SK-N-MC (cell line): ENCODE data around the gene HMX2.

Experiments used
- DNase-seq: peaks from one replicate; pipeline ENCODE4 v3.0.0-alpha.2; 2011; ENCODE audit warnings: low read depth, low spot score
- H3K27ac ChIP-seq: fragments of 200-600 bp; sonication (generic); 2 replicates; pipeline ENCODE4 v1.5.1; 2016; ENCODE audit warnings: mixed run types
- H3K36me3 ChIP-seq: fragments of 200-600 bp; sonication (generic); 2 replicates; pipeline ENCODE4 v1.6.1; 2017; ENCODE audit warnings: antibody characterized with exemption, low read length, mixed read lengths; ENCODE audit not compliant: insufficient read depth
- H3K4me3 ChIP-seq: fragments of 200-600 bp; sonication (generic); 2 replicates; pipeline ENCODE4 v1.5.1; 2016
- H3K9ac ChIP-seq: fragments of 200-600 bp; sonication (generic); 2 replicates; pipeline ENCODE4 v1.8.0; 2017; ENCODE audit warnings: mixed run types, mixed read lengths; ENCODE audit not compliant: insufficient read length
- H3K9me3 ChIP-seq: fragments of 200-600 bp; sonication (generic); 2 replicates; pipeline ENCODE4 v1.6.1; 2017; ENCODE audit warnings: low read depth, mild to moderate bottlenecking, antibody characterized with exemption, low read length, moderate library complexity, mixed read lengths
- EZH2 ChIP-seq: fragments of 200-600 bp; sonication (generic); IDR thresholded peaks from one replicate; pipeline ENCODE4 v1.6.1; 2017; ENCODE audit warnings: antibody characterized with exemption
- FOXP2 ChIP-seq: optimal IDR thresholded peaks from 2 replicates; pipeline ENCODE3; 2011; ENCODE audit warnings: mild to moderate bottlenecking, moderate library complexity; ENCODE audit not compliant: insufficient read depth; ENCODE audit errors: extremely low read length, control extremely low read depth
- POLR2AphosphoS5 ChIP-seq: IDR thresholded peaks from 2 replicates; pipeline ENCODE4 v1.6.1; 2012; ENCODE audit warnings: mild to moderate bottlenecking, low read depth, low read length, borderline replicate concordance

Gene HMX2

DNA sequence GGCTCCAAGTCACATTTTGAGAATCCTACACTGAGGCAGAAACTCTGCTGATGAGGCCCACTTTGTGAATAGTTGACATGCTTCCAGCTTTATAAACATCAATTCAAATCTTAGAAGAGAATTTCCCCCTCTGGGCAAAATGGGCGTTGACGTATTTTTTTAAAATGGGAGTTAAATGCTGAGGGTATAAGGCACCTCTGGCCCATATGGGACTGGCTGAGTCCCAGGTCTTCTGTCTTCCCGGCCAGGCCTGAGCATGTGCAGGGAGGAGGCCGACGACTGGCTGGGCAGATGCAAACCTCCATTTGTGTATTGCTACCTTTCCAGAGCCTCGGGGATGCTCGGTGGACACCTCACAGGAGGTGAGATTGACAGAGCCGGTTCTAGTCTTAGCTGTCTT, 44.0 kb downstream of the HMX2 start:
- Histone ChIP-seq H3K9me3 (no peaks in the 10 kb centered on the region), H3K4me3 (no peak overlapping the region), H3K9ac (no peak overlapping the region), H3K36me3 (no peaks in the 10 kb centered on the region), H3K27ac (no peak overlapping the region)
- DNase-seq, result no peak
- TF ChIP-seq POLR2AphosphoS5 (no peak), EZH2 (no peak), FOXP2 (no peak)

- Histone ChIP-seq H3K36me3 (no peaks in the 10 kb centered on the region), H3K27ac (no peak overlapping the region), H3K9ac (no peak overlapping the region), H3K9me3 (no peaks in the 10 kb centered on the region), H3K4me3 (no peak overlapping the region)
- TF ChIP-seq FOXP2 (no peak), EZH2 (no peak), POLR2AphosphoS5 (no peak)
- DNase-seq, result no peak
Observed at GRCh38 chr10:123194056-123194455, 46.1 kb downstream of the HMX2 start.
